Lung (tissue), 12 donors: ENCODE data around the gene FA2H. TPM values are rescaled to one million over a fixed set of nuclear protein-coding genes. Genes with fewer than 3 reads are reported as not detected.

Experiments
- ATAC-seq: fragments of 200-7000 bp; cut with Tn5 transposase; one replicate; pipeline ENCODE4 v1.9.1; 2020; ENCODE audit warnings: moderate number of reproducible peaks; ENCODE audit not compliant: insufficient read depth, low FRiP score
- DNase-seq, 3 donors: peaks; one replicate each; pipeline ENCODE4 v3.0.0-alpha.2; 2013 to 2017
- H3K27ac ChIP-seq, 2 donors: one replicate each; pipeline ENCODE4 v1.5.1; 2013; ENCODE audit warnings: mild to moderate bottlenecking in 2 of 2, moderate library complexity in 2 of 2, control low read depth in 1 of 2, inconsistent platforms in 1 of 2, low read depth in 1 of 2, low read length in 1 of 2
- H3K27me3 ChIP-seq, 3 donors: one replicate each; pipeline ENCODE4 v1.5.1; 2013; ENCODE audit warnings: low read length in 2 of 3; ENCODE audit not compliant: control insufficient read depth in 3 of 3, insufficient read depth in 3 of 3
- H3K36me3 ChIP-seq, 4 donors: one replicate each; pipeline ENCODE4 v1.5.1; 2013; ENCODE audit warnings: low read length in 4 of 4, mild to moderate bottlenecking in 1 of 4, moderate library complexity in 1 of 4; ENCODE audit not compliant: control insufficient read depth in 4 of 4, insufficient read depth in 4 of 4
- H3K4me1 ChIP-seq, 5 donors: one replicate each; pipeline ENCODE4 v1.5.1; 2013; ENCODE audit warnings: low read length in 5 of 5, mild to moderate bottlenecking in 2 of 5, moderate library complexity in 1 of 5; ENCODE audit not compliant: control insufficient read depth in 5 of 5, insufficient read depth in 5 of 5
- H3K4me3 ChIP-seq: one replicate; pipeline ENCODE4 v1.5.1; 2013; ENCODE audit warnings: mild to moderate bottlenecking, control low read depth, moderate library complexity
- H3K9ac ChIP-seq, 2 donors: one replicate each; pipeline ENCODE4 v1.5.1; 2013; ENCODE audit warnings: low read length in 2 of 2, control low read depth in 1 of 2; ENCODE audit not compliant: insufficient read depth in 1 of 2
- H3K9me3 ChIP-seq, 4 donors: one replicate each; pipeline ENCODE4 v1.5.1; 2013; ENCODE audit warnings: low read length in 3 of 4, mild to moderate bottlenecking in 1 of 4, moderate library complexity in 1 of 4; ENCODE audit not compliant: control insufficient read depth in 4 of 4, insufficient read depth in 3 of 4
- WGBS, 2 donors: extraction: QIAGEN DNeasy Blood & Tissue Kit; methylation state at CpG; one replicate each; pipeline ENCODE4 v1.1.7; 2013; 5-methylcytosine and 5-hydroxymethylcytosine counted together
- polyA plus RNA-seq, 2 donors: library from polyadenylated mRNA; stranded (reverse); fragments of 200-250 nt; gene quantifications; one replicate each; pipeline ENCODE4 v1.2.1, GENCODE V29; 2013
- total RNA-seq, 2 donors: library from RNA; depleted of rRNA in 1 of 2; stranded (reverse); fragments of >200 nt in 1 of 2; gene quantifications; one replicate each; pipeline ENCODE4 v1.2.1, GENCODE V29; 2014 to 2021
- TF ChIP-seq, protein P1 (sequence below): IDR thresholded peaks from 2 replicates; pipeline ENCODE4 v1.5.1; 2012; ENCODE audit warnings: mild to moderate bottlenecking; ENCODE audit errors: control extremely low read depth, extremely low read depth
- donor health status: control.
- donor health status: control.
- donor health status: Bipolar disorder and iron deficiency.
- donor health status: healthy.
- donor health status: DM: yes; HTN: yes; CAD: no.

FA2H gene
- total and polyA plus RNA-seq, 4 donors = 2.1 to 7.1 (median 4.7) TPM

DNA sequence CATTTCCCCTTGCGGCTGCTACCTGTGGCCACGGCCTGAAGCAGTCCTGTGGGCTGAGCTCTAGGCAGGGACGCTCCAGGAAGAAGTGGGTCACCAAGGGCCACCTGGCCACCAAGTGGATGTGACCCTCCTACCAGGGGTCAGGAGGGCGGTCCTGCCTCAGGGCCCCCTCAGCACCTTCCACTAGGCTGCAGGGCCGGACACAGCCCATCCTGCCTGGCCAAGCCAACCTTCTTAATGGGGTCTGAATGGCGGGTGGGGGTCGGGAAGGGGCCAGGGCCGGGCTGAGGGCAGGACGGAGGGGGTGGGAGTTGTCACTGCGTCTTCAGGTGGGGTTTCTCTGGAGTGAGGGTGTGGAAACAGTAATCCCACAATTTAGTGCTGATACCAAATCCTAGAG, 60.7 kb downstream of the FA2H start:
- Histone ChIP-seq H3K36me3 (no peaks in the 10 kb centered on the region), H3K4me1 (no peaks in the 10 kb centered on the region), H3K27ac (no peak overlapping the region), H3K9me3 (no peaks in the 10 kb centered on the region), H3K9ac (no peak overlapping the region), H3K27me3 (no peaks in the 10 kb centered on the region), H3K4me3 (no peak overlapping the region)
- TF ChIP-seq, protein P1, sequence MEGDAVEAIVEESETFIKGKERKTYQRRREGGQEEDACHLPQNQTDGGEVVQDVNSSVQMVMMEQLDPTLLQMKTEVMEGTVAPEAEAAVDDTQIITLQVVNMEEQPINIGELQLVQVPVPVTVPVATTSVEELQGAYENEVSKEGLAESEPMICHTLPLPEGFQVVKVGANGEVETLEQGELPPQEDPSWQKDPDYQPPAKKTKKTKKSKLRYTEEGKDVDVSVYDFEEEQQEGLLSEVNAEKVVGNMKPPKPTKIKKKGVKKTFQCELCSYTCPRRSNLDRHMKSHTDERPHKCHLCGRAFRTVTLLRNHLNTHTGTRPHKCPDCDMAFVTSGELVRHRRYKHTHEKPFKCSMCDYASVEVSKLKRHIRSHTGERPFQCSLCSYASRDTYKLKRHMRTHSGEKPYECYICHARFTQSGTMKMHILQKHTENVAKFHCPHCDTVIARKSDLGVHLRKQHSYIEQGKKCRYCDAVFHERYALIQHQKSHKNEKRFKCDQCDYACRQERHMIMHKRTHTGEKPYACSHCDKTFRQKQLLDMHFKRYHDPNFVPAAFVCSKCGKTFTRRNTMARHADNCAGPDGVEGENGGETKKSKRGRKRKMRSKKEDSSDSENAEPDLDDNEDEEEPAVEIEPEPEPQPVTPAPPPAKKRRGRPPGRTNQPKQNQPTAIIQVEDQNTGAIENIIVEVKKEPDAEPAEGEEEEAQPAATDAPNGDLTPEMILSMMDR = no peak
- no peak for ATAC-seq
- no peak for DNase-seq
- WGBS, 2 donors = 88 to 90% methylated on average over 10 of the region's 10 CpGs

DNA sequence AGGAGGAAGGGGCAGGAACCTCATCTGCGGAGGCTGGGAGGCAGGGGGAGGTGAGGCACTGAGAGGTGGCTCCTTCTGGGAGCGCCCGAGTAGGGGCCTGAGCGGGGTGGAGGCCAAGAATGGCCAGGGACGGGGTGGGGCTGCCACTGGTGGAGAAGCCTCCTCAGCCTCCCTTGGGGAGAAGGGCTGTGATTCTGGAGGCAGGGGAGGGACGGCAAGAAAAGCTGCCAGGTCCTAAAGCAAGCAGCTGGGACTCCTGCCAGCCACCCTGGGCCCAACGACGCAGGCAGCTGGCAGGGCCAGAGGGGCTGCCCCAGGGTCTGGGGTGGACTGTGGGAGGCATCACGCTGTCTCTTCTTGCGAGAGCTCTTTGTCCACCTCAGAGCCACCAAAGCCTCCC, 61.3 kb downstream of the FA2H start:
- Histone ChIP-seq H3K4me3 (no peak overlapping the region), H3K27ac (no peak overlapping the region), H3K27me3 (no peaks in the 10 kb centered on the region), H3K9ac (no peak overlapping the region), H3K36me3 (no peaks in the 10 kb centered on the region), H3K4me1 (no peaks in the 10 kb centered on the region), H3K9me3 (no peaks in the 10 kb centered on the region)
- 84 to 85% methylated on average over 10 of the region's 10 CpGs for WGBS, 2 donors
- ATAC-seq (no peak), DNase-seq (no peak)
- TF ChIP-seq, protein P1 = no peak

DNA sequence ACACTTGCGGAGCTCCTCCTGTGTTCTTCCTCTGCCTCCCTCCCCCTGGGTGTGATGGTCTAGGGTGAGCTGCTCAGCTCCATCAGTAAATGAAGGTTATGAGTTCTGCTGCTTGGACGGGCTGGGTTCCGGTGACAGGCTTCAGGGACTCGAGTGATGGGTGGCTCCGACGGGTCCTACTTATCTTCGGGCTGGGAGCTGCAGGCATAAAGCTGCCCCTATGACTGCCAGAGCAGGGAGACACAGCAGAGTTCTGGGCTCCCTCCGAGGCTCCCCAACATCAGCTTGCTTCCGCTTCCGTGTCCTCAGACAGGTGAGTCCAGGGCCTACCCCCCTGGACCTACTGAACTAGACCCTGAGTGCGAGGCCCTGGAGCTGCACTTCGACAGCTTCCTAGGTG, 62.7 kb downstream of the FA2H start:
- ATAC-seq (no peak), DNase-seq (no peak)
- no peak overlapping the region for H3K27ac ChIP-seq
- H3K4me3 ChIP-seq = no peak overlapping the region
- 93 to 95% methylated on average over 12 of the region's 12 CpGs for WGBS, 2 donors
- H3K27me3 ChIP-seq = peaks cover 0 to 2% (median 0%) of the 10 kb centered on the region in 3 donors
- H3K36me3 ChIP-seq = no peaks in the 10 kb centered on the region
- TF ChIP-seq, protein P1 = no peak
- H3K9me3 ChIP-seq = no peaks in the 10 kb centered on the region
- H3K4me1 ChIP-seq = no peaks in the 10 kb centered on the region
- H3K9ac ChIP-seq = no peak overlapping the region

DNA sequence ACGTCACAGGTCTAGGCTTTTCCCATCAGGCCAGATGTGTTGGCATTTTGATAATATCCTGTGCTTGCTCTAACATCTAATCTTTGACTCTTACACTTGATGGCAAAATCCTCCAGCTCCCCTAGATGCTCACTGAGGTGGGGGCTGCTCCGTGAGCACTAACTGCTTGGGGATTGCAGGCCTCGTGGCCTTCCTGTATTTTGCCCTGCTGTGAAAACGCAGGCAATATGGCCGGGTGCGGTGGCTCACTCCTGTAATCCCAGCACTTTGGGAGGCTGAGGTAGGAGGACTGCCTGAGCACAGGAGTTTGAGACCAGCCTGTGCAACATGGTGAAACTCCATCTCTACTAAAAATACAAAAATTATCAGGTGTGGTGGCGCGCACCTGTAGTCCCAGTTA, 64.2 kb downstream of the FA2H start:
- no peak for DNase-seq
- no peak overlapping the region for H3K9ac ChIP-seq
- H3K36me3 ChIP-seq = no peaks in the 10 kb centered on the region
- H3K9me3 ChIP-seq = no peaks in the 10 kb centered on the region
- 96% methylated on average over 8 of the region's 8 CpGs for WGBS, 2 donors
- no peak for ATAC-seq
- H3K4me3 ChIP-seq = no peak overlapping the region
- no peaks in the 10 kb centered on the region for H3K4me1 ChIP-seq
- TF ChIP-seq, protein P1 = no peak
- H3K27ac ChIP-seq = no peak overlapping the region
- peaks cover 0 to 2% (median 0%) of the 10 kb centered on the region in 3 donors for H3K27me3 ChIP-seq
